Left kidney (tissue), 2 donors: Measurements from ENCODE around the gene PAPSS2. TPM values are rescaled to one million over a fixed set of nuclear protein-coding genes. Genes with fewer than 3 reads are reported as not detected.

ENCODE experiments used
- DNase-seq: peaks from one replicate; pipeline ENCODE4 v3.0.0-alpha.2; 2013
- polyA plus RNA-seq: library from polyadenylated mRNA; unstranded; fragments of 120-200 nt; gene quantifications from one replicate; pipeline ENCODE4 v1.2.1, GENCODE V29; 2013; ENCODE audit not compliant: insufficient read length

The PAPSS2 gene
- polyA plus RNA-seq, 1 donor, result 37.2 TPM

GRCh38 chr10:87786421-87786820, 126.7 kb downstream of the PAPSS2 start:
- DNase-seq, result no peak

- no peak for DNase-seq
Observed at GRCh38 chr10:87790185-87790584, 130.5 kb downstream of the PAPSS2 start.

DNA sequence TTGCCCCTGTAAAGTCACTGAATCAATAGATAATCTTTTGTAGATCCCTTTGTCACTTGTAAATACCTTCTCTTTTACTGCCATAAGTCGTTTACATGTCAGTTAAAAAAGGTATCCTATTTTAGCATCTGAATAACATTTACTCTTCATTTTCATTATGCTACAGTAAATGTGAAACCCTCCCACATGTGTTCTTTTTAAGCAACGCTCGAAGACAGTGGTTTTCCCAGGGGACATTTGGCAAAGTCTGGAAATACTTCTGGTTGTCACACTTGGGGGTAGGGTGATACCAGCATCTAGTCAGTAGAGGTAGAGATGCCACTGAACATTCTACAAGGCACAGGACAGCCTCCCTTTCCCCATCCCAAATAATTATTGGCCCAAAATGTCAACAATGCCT, 134.6 kb downstream of the PAPSS2 start:
- no peak for DNase-seq

Other genes starting within 250 kb of the PAPSS2 start
- gene MINPP1, start 155.0 kb upstream of the PAPSS2 start, polyA plus RNA-seq, result 42.6 TPM
- gene ATAD1, start 158.3 kb downstream of the PAPSS2 start, polyA plus RNA-seq, result 69.1 TPM
- gene KLLN, start 203.7 kb downstream of the PAPSS2 start, polyA plus RNA-seq, result 1.5 TPM
- gene PTEN, start 203.7 kb downstream of the PAPSS2 start, polyA plus RNA-seq, result 77.3 TPM